OCI-LY3 (cell line): ENCODE measurements around the gene VPS13D.
"Not testable (repeated sequence)": the region's sequence is repeated elsewhere in the genome, so short reads cannot be mapped to it uniquely, and the experiment has no call there.

Experiments used
- H2AFZ ChIP-seq: fragments of 200-600, 300-600 bp; shearing (Covaris generic); 2 replicates; pipeline ENCODE4 v1.6.0; 2014; ENCODE audit warnings: antibody characterized with exemption, low read depth, low read length
- H3K27ac ChIP-seq: fragments of 200-600, 300-600 bp; sonication (generic); 2 replicates; pipeline ENCODE4 v1.5.1; 2014; ENCODE audit warnings: mild to moderate bottlenecking, low read length, moderate library complexity, mixed read lengths
- H3K27me3 ChIP-seq: fragments of 200-600, 300-600 bp; sonication (generic); 2 replicates; pipeline ENCODE4 v1.6.1; 2014; ENCODE audit warnings: low read depth, low read length, mixed read lengths
- H3K36me3 ChIP-seq: fragments of 200-600, 300-600 bp; sonication (generic); replicated peaks from 2 replicates; pipeline ENCODE3; 2014; ENCODE audit warnings: low read depth, low read length, mixed read lengths
- H3K4me1 ChIP-seq: fragments of 300-600, 200-600 bp; sonication (generic); 2 replicates; pipeline ENCODE4 v1.6.1; 2014; ENCODE audit warnings: low read length, mixed read lengths
- H3K4me2 ChIP-seq: fragments of 200-600, 300-600 bp; sonication (generic); 2 replicates; pipeline ENCODE4 v1.6.1; 2014; ENCODE audit warnings: low read length, mixed read lengths
- H3K4me3 ChIP-seq: fragments of 300-600, 200-600 bp; sonication (generic); 2 replicates; pipeline ENCODE4 v1.5.1; 2014; ENCODE audit warnings: antibody characterized with exemption, mild to moderate bottlenecking, low read length, moderate library complexity
- H3K79me2 ChIP-seq: fragments of 300-600, 200-600 bp; shearing (Covaris generic); 2 replicates; pipeline ENCODE4 v1.6.1; 2014; ENCODE audit warnings: mild to moderate bottlenecking, low read length, mixed read lengths
- H3K9ac ChIP-seq: fragments of 300-600, 200-600 bp; shearing (Covaris generic); 2 replicates; pipeline ENCODE4 v1.6.0; 2014; ENCODE audit warnings: mild to moderate bottlenecking, low read length, moderate library complexity
- H3K9me3 ChIP-seq: fragments of 200-600, 300-600 bp; shearing (Covaris generic); 2 replicates; pipeline ENCODE4 v1.6.1; 2014; ENCODE audit warnings: low read length, mixed read lengths; ENCODE audit not compliant: insufficient read depth
- H4K20me1 ChIP-seq: fragments of 200-600, 300-600 bp; sonication (generic); 2 replicates; pipeline ENCODE4 v1.6.1; 2016; ENCODE audit warnings: low read length, mixed read lengths; ENCODE audit not compliant: insufficient read depth
- CTCF ChIP-seq: fragments of 200-600, 300-600 bp; sonication (generic); IDR thresholded peaks from 2 replicates; pipeline ENCODE4 v1.5.1; 2014; ENCODE audit warnings: antibody characterized with exemption, low read length, low read depth
- EZH2phosphoT487 ChIP-seq: fragments of 200-600 bp; shearing (Covaris generic); IDR thresholded peaks from 2 replicates; pipeline ENCODE4 v1.6.1; 2018; ENCODE audit warnings: antibody characterized with exemption, mixed run types, low read depth

VPS13D gene

GRCh38 chr1:12384836-12385456, 155.1 kb downstream of the VPS13D start:
- Histone ChIP-seq H3K9me3 (no peaks in the 10 kb centered on the region), H3K4me2 (no peak overlapping the region), H3K9ac (no peak overlapping the region), H3K36me3 (peaks cover 48% of the 10 kb centered on the region), H3K79me2 (no peaks in the 10 kb centered on the region), H3K4me3 (no peak overlapping the region), H3K27me3 (no peaks in the 10 kb centered on the region), H3K4me1 (peaks cover 7% of the 10 kb centered on the region), H4K20me1 (no peaks in the 10 kb centered on the region), H2AFZ (no peak overlapping the region), H3K27ac (no peak overlapping the region)
- no peak for TF ChIP-seq EZH2phosphoT487
- no peak for TF ChIP-seq CTCF

- Histone ChIP-seq H3K9ac (no peak overlapping the region), H3K4me1 (peaks cover 7% of the 10 kb centered on the region), H2AFZ (no peak overlapping the region), H3K27ac (no peak overlapping the region), H4K20me1 (no peaks in the 10 kb centered on the region), H3K79me2 (no peaks in the 10 kb centered on the region), H3K4me3 (no peak overlapping the region), H3K4me2 (no peak overlapping the region), H3K9me3 (no peaks in the 10 kb centered on the region), H3K36me3 (peaks cover 48% of the 10 kb centered on the region), H3K27me3 (no peaks in the 10 kb centered on the region)
- no peak for TF ChIP-seq CTCF
- TF ChIP-seq EZH2phosphoT487 = no peak
Measured at GRCh38 chr1:12386130-12386529, 156.3 kb downstream of the VPS13D start.

- Histone ChIP-seq H3K27me3 (no peaks in the 10 kb centered on the region), H3K4me2 (no peak overlapping the region), H3K4me1 (peaks cover 6% of the 10 kb centered on the region), H3K9me3 (no peaks in the 10 kb centered on the region), H3K27ac (no peak overlapping the region), H3K9ac (no peak overlapping the region), H4K20me1 (no peaks in the 10 kb centered on the region), H3K4me3 (no peak overlapping the region), H3K36me3 (peaks cover 48% of the 10 kb centered on the region), H2AFZ (no peak overlapping the region), H3K79me2 (no peaks in the 10 kb centered on the region)
- no peak for TF ChIP-seq CTCF
- TF ChIP-seq EZH2phosphoT487 = no peak
Measured at GRCh38 chr1:12387641-12388040, 157.8 kb downstream of the VPS13D start.

GRCh38 chr1:12390296-12390695, 160.5 kb downstream of the VPS13D start:
- not testable (repeated sequence) for H3K27me3 ChIP-seq, H3K4me3 ChIP-seq, H4K20me1 ChIP-seq, H3K9me3 ChIP-seq, H3K79me2 ChIP-seq, H3K4me2 ChIP-seq, H3K4me1 ChIP-seq, H3K9ac ChIP-seq, H3K27ac ChIP-seq, H2AFZ ChIP-seq
- H3K36me3 ChIP-seq = peaks cover 29% of the 10 kb centered on the region
